ENCODE measurements around the gene KIAA0930.
"Not testable (repeated sequence)": the region's sequence is repeated elsewhere in the genome, so short reads cannot be mapped to it uniquely, and the experiment has no call there.

Gene KIAA0930

GRCh38 chr22:45262195-45262930 lies 21.7 kb upstream of the KIAA0930 start:
- no peak for DNase-seq

DNA sequence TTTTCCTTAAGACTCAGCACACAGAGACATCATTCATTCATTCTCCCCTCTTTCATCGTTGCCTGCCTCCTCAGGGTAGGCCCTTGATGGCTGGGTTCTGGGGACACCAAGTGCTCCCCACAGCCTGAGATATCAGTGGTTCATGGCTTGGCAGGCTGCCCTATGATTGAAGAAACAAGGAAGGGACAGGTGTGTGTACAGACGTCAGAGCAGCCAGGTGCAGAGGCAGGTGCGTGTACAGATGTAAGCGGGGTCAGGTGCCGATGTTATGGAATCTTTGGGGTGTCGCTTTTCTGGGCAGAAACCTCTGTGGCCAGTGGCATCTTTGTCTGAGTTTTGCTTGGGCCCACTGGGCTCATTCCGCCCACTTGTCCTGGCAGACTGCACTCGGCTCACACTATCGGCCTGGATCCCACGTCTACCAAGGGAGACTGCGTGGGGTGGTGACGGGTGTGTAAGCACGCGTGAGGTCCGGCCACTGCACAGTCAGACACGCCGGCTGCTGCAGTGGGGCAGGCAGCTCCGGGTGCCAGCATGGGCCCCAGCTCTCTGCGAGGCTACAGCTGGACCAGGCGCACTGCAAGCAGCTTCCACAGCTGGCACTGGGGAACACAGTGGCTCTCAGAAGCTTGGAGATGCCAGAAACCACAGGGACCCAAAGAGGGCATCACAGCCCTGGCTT lies 20.9 kb upstream of the KIAA0930 start:
- no peak for DNase-seq

DNA sequence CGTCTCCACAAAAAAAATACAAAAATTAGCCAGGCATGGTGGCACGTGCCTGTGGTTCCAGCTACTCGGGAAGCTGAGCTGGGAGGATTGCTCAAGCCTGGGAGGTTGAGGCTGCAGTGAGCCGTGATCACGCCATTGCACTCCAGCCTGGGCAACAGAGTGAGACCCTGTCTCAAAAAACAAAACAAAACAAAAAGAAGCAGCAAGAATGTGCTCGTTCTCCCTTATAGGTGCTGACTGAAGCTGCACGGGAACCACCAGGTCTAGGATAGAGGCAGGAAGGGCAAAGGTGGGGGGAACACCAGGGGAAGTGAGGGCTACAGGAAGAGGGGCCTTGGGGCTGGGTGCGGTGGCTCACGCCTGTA lies 19.7 kb upstream of the KIAA0930 start:
- DNase-seq, result not testable (repeated sequence)

- DNase-seq, result no peak
Measured at GRCh38 chr22:45259754-45260394, 19.2 kb upstream of the KIAA0930 start.

DNA sequence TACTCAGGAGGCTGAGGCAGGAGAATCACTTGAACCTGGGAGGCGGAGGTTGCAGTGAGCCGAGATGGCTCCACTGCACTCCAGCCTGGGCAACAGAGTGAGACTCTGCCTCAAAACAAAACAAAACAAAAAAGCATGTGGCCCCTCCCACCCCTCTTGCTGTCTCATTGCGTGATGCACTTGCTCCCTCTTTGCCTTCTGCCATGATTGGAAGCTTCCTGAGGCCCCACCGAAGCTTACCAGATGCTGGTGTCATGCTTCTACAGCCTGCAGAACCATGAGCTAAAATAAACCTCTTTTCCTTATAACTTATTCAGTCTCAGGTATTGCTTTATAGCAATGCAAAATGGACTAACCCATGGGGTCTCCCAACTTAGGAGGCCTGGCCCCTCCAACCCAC lies 17.2 kb upstream of the KIAA0930 start:
- not testable (repeated sequence) for DNase-seq

DNA sequence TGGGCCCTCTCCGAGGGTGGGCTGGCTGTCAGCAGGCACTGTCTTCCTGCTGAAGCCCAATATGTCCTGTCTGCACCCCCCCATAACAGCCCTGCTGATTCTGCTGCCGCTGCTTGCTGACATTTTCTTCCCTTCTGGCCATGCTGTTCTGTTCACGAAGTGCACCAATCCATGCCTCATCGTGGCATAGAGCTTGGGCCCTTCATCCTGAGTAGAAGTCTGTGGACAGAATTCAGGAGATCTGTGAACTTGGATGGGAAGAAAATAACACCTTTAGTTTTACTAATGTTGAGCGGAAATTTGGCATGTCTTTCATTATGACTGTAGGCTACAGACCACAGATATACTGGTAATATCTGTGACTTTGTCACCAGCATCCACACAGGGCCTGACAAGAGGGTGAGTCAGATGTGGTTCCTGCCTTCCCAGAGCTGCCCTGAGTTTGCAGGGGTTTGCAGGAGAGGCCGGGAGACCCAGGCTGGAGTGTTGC lies 14.1 kb upstream of the KIAA0930 start:
- no peak for DNase-seq

DNA sequence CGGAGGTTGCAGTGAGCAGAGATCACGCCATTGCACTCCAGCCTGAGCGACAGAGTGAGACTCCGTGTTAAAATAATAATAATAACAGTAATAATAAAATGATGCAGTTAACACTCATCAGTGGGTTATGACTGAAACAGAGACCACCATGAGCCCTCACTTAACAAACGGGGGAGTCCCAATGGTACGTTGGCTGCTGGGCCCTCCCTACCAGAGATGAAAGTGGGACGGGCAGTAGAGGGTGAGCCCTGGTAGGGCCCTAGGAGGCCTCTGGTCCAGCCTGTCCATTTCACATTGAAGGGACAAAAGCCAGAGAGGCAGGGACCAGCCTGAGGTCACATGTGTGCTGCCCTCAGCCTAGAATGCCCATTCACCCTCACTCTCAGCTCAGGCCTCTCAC lies 13.7 kb upstream of the KIAA0930 start:
- no peak for DNase-seq

GRCh38 chr22:45253039-45253641 lies 12.4 kb upstream of the KIAA0930 start:
- no peak for DNase-seq

- no peak for DNase-seq
Measured at GRCh38 chr22:45251825-45252224, 11.1 kb upstream of the KIAA0930 start.

- DNase-seq, result no peak
Measured at GRCh38 chr22:45248832-45249561, 8.3 kb upstream of the KIAA0930 start.

DNA sequence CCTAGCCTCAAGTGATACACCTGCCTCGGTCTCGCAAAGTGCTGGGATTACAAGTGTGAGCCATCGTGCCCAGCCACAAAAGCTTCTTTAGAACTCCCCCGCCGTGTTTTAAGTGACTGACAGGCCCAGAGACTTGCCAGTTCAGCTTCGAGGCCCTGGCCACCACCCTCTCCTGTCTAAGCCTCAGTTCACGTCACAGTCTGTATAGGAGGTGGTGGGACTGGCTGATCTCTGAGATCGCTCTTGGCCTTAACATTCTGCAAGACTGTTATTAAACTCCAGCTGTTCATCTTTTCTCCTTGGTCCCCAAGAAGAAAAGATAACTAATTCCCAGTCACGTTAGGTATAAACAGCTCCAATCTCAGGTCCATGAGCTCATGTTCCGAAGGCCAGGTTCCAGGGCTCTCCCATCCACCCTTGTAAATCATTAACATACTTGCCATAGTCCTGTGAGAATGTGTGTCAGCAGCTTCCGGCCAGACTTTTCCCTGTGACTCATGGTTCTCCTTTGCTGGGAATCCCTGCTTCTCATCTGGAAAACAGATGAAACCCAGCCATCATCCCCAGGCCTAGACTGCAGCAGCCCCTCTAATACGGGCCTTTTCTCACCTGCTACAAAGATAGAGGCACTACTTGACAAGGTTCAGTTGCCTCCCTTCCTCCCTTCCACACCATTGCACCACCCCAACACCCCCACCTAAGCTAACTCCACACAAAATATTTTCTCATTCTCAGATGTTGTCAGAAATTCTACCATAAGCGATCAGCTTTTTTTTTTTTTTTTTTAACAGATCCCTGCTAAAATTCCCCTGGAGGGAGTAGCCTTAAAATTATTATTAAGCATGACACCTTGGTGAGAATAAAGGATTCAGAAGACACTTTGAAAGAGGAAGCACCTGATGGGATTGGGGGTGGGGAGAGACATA lies 5.6 kb upstream of the KIAA0930 start:
- DNase-seq, result no peak

GRCh38 chr22:45244916-45245315 lies 4.2 kb upstream of the KIAA0930 start:
- no peak for DNase-seq

DNA sequence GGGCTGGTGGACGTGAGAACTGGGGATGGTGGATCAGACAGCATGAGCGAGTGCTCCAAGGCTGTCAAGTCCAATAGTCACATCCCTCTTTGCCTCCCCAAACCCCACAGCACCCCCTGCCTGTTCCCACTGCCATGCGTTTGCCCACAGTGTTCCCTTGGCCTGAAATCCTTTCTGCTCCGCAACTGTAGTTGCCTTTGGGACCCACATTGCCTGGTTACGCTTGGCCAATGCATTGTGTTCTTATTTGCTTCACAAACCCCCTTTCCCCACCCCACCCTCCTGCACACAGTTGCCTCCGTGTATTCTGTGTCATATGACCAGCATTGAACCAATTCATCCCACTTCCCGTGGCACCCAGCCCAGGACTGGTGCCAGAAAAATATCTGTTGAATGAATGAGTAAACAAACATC lies 2.1 kb upstream of the KIAA0930 start:
- no peak for DNase-seq

DNA sequence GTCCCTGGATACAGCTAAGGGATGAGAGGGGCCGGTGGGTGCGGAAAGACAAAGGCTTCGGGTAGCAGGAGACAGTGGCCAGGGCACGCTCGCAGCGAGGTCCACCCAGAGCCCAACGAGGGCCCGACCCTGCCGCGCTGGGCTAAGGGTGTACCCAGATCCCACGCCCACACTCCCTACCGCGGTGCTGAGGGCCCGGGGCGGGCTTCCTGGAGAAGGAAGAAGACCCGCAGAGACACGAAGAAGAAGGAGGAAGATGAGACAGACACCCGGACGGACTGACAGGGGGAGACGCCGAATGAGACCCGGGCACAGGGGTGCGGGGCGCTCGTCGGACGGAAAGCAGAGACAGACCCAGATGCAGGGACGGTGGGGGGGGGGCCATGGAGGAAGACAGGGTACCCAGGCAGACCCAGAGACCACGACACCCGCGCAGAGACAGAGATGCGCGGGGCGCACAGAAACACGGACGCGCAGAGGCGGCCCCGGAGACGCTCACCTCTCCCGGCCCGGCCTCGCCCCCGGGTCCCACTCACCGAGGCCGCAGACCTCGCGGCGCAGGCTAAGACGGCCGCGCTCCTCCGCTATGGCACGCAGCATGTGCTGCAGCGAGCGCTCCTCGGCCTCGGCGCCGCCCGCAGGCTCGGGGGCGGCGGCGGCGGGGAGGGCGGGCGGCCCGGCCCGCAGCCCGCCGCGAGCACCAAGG lies 437 bp downstream of the KIAA0930 start:
- DNase-seq, result no peak

GRCh38 chr22:45239681-45240051 lies 1.0 kb downstream of the KIAA0930 start:
- no peak for DNase-seq

- DNase-seq, result no peak
Measured at GRCh38 chr22:45238957-45239680, 1.6 kb downstream of the KIAA0930 start.

DNA sequence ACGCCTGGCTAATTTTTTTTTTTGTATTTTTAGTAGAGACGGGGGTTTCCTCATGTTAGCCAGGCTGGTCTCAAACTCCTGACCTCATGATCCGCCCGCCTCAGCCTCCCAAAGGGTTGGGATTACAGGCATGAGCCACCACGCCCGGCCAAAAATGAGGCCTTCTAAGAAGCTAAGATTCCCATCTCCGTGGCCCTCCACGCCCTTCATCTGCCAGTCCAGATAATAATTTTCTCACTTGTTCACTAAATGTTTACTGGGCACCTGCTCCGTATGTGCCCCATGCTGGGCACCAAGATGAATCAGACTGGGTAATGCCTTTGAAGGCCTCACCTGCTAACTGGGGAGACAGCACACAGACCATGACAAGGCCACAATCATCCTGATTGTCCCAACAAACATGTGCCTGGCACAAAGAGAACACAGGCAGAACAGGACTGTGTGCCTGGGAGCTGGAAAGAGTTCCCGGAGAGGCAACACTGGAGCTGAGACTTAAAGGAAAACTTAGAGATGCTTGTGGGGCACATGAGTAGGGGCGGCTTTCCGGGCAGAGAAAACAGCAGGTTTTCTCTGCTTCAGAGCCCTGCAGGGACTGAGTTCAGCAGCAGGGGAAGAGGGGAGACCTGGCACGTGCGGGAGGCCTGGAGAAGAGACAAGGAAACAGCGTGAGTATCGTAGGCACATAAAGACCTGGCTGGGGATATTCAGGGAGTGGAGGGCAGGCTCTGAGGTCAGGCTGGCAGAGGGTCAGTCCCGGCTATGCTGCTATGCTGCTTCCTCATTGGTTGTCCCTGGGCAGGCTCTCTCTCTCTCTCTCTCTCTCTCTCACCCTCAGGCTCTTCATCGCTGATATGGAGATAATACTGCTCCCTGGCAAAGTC lies 2.4 kb downstream of the KIAA0930 start:
- no peak for DNase-seq

DNA sequence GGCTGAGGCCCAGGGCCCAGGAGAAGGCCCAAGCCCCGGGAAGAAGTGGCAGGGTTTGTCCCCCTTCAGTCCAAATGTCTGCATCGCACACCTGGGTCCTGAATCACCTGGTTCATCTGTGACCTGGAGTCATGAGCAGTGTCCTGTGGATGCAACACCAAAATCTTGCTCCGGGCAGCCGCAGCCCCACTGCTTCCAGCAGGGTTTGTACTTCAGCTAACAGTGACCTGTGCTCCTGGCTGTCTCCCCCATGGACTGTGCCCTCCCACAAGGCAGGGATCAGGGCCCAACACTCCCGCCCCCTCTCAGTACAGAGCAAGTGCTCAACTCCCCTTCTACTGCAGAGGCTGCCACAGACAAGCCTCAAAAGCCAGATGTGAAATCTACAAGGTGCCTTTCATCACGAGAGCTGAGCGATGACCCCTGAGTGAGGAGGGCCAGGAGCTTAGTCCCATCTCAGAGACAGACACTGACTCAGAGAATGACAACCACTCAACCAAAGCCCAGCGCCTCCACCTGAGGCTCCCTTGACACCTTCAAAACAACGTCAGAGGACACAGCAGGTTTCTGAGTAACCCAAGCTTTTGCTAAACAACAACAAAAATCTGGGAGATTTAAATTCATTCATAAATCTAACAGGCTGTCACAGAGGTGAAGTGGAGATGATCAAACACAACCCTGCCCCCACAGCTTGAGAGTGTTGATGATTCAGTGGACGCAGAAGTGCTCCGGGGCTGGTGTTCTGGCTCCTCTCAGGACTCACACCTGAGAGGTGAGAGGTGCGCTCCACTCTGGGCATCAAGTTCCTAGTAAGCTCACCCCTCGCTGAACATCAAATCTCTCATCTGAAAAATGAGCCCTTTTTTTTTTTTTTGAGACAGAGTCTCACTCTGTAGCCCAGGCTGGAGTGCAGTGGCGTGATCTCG lies 3.4 kb downstream of the KIAA0930 start:
- no peak for DNase-seq

Data from stimulated activated CD4-positive, alpha-beta T cell treated with anti-CD3 and anti-CD28 coated beads, Interleukin-4, amount 100 ng/mL, for 1 hour (primary cell).